Measurements from ENCODE around the gene RPTOR.

Gene RPTOR

DNA sequence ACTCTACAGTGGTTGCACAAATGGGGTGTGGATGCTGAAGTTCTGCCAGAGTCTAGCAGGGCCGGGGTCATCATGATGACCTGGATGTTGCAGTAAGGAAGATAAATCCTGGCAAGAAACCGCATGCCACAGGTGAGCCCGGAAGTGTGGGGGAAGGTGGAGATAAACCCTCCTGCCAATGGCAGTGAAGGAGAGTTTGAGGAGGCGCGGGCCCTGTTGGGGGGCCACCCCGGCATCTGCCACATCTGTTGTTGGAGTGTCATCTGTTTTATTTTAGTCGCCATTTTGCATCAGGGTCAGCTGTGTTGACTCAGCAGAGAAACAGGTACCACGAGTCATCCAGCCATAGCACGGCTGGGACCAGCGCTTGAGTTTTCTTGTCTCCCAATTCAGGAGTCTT lies 273.2 kb downstream of the RPTOR start:
- Histone ChIP-seq H4K8ac (ENCODE audit: low read depth, low read length) (no peak overlapping the region), H4K91ac (ENCODE audit: low read depth, low read length, poor library complexity) (no peak overlapping the region), H3K14ac (ENCODE audit: low read length) (no peak overlapping the region), H3K23ac (ENCODE audit: low read depth, low read length, poor library complexity) (peak overlapping the region; percentile 17), H2BK15ac (ENCODE audit: low read length) (no peak overlapping the region), H2BK12ac (ENCODE audit: low read length) (no peak overlapping the region), H3K4me3 (ENCODE audit: low read length in 2 of 2) (no peak overlapping the region), H3K27ac (replicated peaks; ENCODE audit: low read length) (no peak overlapping the region), H2AFZ (ENCODE audit: low read length) (no peak overlapping the region), H2AK5ac (ENCODE audit: low read depth, low read length) (no peak overlapping the region), H3K79me1 (ENCODE audit: low read depth, low read length) (no peaks in the 10 kb centered on the region), H2BK120ac (ENCODE audit: low read depth, low read length) (no peak overlapping the region), H3K4me1 (ENCODE audit: control insufficient read depth in 2 of 2, insufficient read depth in 1 of 2, low read depth in 1 of 2, low read length in 2 of 2) (peaks cover 5 to 7% of the 10 kb centered on the region in 2 donors), H3K4ac (ENCODE audit: low read length) (no peak overlapping the region), H3K9ac (ENCODE audit: low read depth, low read length, poor library complexity) (peak overlapping the region; percentile 13), H3K27me3 (ENCODE audit: control insufficient read depth in 3 of 3, insufficient read depth in 3 of 3, low read depth in 1 of 3, low read length in 3 of 3) (no peaks in the 10 kb centered on the region), H2BK5ac (ENCODE audit: low read length) (peak overlapping the region; percentile 29), H3K4me2 (ENCODE audit: insufficient read depth, low read length, poor library complexity, severe bottlenecking) (no peak overlapping the region), H3K36me3 (replicated peaks in 1 of 2; ENCODE audit: control insufficient read depth in 2 of 2, insufficient read depth in 2 of 2, low read length in 2 of 2) (peaks cover 6 to 8% of the 10 kb centered on the region in 2 donors), H3K18ac (ENCODE audit: low read length) (no peak overlapping the region), H3K9me3 (replicated peaks in 1 of 2; ENCODE audit: control insufficient read depth in 2 of 2, insufficient read depth in 1 of 2, low read depth in 1 of 2, low read length in 2 of 2) (peaks cover 0 to 2% of the 10 kb centered on the region in 2 donors)
- no CpG with 5 or more reads among the region's 10 CpGs for WGBS, 2 donors (ENCODE audit: extremely low coverage in 2 of 2, insufficient read length in 2 of 2, insufficient replicate concordance in 1 of 2)
- no peak for DNase-seq (ENCODE audit: low spot score)

DNA sequence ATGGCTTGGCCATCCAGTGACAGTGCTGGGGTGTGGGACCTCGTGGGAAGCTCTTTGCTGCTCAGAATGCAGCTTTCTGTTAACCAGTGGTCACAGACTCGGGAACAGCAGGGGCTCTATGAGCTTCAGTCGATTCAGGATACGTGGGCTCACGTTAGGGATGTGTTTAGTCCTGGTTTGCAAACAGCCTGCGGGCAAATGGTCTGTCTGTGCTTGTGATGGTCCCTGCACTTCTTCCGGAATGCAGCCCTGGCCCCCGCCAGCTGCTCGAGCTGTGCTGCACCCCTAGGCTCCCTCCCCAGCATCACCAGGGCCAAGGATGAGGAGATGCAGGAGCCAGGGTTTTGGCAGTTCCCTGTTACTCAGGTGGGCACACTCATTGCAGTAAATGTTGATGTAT lies 274.2 kb downstream of the RPTOR start:
- Histone ChIP-seq H3K18ac (ENCODE audit: low read length) (no peak overlapping the region), H3K9ac (ENCODE audit: low read depth, low read length, poor library complexity) (no peak overlapping the region), H3K27ac (replicated peaks; ENCODE audit: low read length) (no peak overlapping the region), H2BK15ac (ENCODE audit: low read length) (no peak overlapping the region), H4K91ac (ENCODE audit: low read depth, low read length, poor library complexity) (no peak overlapping the region), H3K9me3 (replicated peaks in 1 of 2; ENCODE audit: control insufficient read depth in 2 of 2, insufficient read depth in 1 of 2, low read depth in 1 of 2, low read length in 2 of 2) (peaks cover 0 to 2% of the 10 kb centered on the region in 2 donors), H3K79me1 (ENCODE audit: low read depth, low read length) (no peaks in the 10 kb centered on the region), H3K36me3 (replicated peaks in 1 of 2; ENCODE audit: control insufficient read depth in 2 of 2, insufficient read depth in 2 of 2, low read length in 2 of 2) (peaks cover 6 to 16% of the 10 kb centered on the region in 2 donors), H3K4me1 (ENCODE audit: control insufficient read depth in 2 of 2, insufficient read depth in 1 of 2, low read depth in 1 of 2, low read length in 2 of 2) (peaks cover 5 to 7% of the 10 kb centered on the region in 2 donors), H3K4me3 (ENCODE audit: low read length in 2 of 2) (no peak overlapping the region), H3K14ac (ENCODE audit: low read length) (no peak overlapping the region), H2BK12ac (ENCODE audit: low read length) (no peak overlapping the region), H2AFZ (ENCODE audit: low read length) (no peak overlapping the region), H3K27me3 (ENCODE audit: control insufficient read depth in 3 of 3, insufficient read depth in 3 of 3, low read depth in 1 of 3, low read length in 3 of 3) (no peaks in the 10 kb centered on the region), H2BK120ac (ENCODE audit: low read depth, low read length) (no peak overlapping the region), H3K4me2 (ENCODE audit: insufficient read depth, low read length, poor library complexity, severe bottlenecking) (no peak overlapping the region), H3K23ac (ENCODE audit: low read depth, low read length, poor library complexity) (no peak overlapping the region), H2BK5ac (ENCODE audit: low read length) (no peak overlapping the region), H3K4ac (ENCODE audit: low read length) (no peak overlapping the region), H4K8ac (ENCODE audit: low read depth, low read length) (no peak overlapping the region), H2AK5ac (ENCODE audit: low read depth, low read length) (no peak overlapping the region)
- no CpG with 5 or more reads among the region's 9 CpGs for WGBS, 2 donors (ENCODE audit: extremely low coverage in 2 of 2, insufficient read length in 2 of 2, insufficient replicate concordance in 1 of 2)
- DNase-seq (ENCODE audit: low spot score) = no peak

DNA sequence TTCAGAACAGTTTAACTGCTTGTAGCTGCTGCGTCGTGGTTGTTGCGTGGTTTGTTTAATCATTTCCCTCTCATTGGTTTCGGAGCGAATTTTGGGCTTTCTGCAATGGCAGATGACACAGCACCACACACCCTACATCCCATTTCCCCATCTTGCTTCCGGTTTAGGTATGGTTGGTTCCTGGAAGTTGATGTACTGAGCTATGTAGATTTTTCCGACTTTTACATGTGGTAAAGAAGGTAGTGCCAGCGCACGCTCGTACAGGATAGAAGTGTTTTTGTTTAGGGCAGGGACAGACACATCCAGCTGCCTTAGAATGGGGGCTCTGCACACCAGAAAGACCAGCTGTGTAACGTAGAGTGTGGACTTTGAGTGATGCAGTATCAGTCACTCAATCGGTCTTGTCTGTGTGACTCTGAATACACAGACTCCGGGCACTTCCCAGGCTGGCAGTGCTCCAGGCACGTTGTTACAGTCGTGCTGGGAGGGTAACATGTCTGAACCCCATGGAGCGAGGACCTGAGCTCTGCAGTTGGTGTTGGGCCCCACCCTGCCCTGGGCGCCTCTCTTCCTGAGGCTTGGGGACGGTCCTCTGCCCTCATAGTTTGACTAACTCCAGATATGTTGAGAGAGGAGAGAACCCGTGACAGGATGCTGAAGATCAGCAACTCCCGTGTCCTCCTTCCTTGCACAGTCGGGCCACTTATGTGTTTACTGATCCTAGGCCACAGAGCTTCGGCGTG lies 275.0 kb downstream of the RPTOR start:
- Histone ChIP-seq H3K4me3 (ENCODE audit: low read length in 2 of 2) (no peak overlapping the region), H2BK5ac (ENCODE audit: low read length) (peak overlapping the region; percentile 25), H4K8ac (ENCODE audit: low read depth, low read length) (no peak overlapping the region), H3K27ac (replicated peaks; ENCODE audit: low read length) (no peak overlapping the region), H3K14ac (ENCODE audit: low read length) (no peak overlapping the region), H2AK5ac (ENCODE audit: low read depth, low read length) (no peak overlapping the region), H3K4me2 (ENCODE audit: insufficient read depth, low read length, poor library complexity, severe bottlenecking) (no peak overlapping the region), H2AFZ (ENCODE audit: low read length) (no peak overlapping the region), H3K4me1 (ENCODE audit: control insufficient read depth in 2 of 2, insufficient read depth in 1 of 2, low read depth in 1 of 2, low read length in 2 of 2) (peaks cover 5 to 7% of the 10 kb centered on the region in 2 donors), H3K18ac (ENCODE audit: low read length) (peak overlapping the region; percentile 15), H3K27me3 (ENCODE audit: control insufficient read depth in 3 of 3, insufficient read depth in 3 of 3, low read depth in 1 of 3, low read length in 3 of 3) (no peaks in the 10 kb centered on the region), H3K4ac (ENCODE audit: low read length) (no peak overlapping the region), H3K23ac (ENCODE audit: low read depth, low read length, poor library complexity) (no peak overlapping the region), H2BK12ac (ENCODE audit: low read length) (no peak overlapping the region), H3K9me3 (replicated peaks in 1 of 2; ENCODE audit: control insufficient read depth in 2 of 2, insufficient read depth in 1 of 2, low read depth in 1 of 2, low read length in 2 of 2) (peaks cover 0 to 2% of the 10 kb centered on the region in 2 donors), H2BK120ac (ENCODE audit: low read depth, low read length) (no peak overlapping the region), H2BK15ac (ENCODE audit: low read length) (no peak overlapping the region), H3K9ac (ENCODE audit: low read depth, low read length, poor library complexity) (no peak overlapping the region), H3K36me3 (replicated peaks in 1 of 2; ENCODE audit: control insufficient read depth in 2 of 2, insufficient read depth in 2 of 2, low read length in 2 of 2) (peaks cover 6 to 18% of the 10 kb centered on the region in 2 donors), H4K91ac (ENCODE audit: low read depth, low read length, poor library complexity) (no peak overlapping the region), H3K79me1 (ENCODE audit: low read depth, low read length) (no peaks in the 10 kb centered on the region)
- DNase-seq (ENCODE audit: low spot score) = no peak
- WGBS, 2 donors (ENCODE audit: extremely low coverage in 2 of 2, insufficient read length in 2 of 2, insufficient replicate concordance in 1 of 2) = no CpG with 5 or more reads among the region's 23 CpGs

DNA sequence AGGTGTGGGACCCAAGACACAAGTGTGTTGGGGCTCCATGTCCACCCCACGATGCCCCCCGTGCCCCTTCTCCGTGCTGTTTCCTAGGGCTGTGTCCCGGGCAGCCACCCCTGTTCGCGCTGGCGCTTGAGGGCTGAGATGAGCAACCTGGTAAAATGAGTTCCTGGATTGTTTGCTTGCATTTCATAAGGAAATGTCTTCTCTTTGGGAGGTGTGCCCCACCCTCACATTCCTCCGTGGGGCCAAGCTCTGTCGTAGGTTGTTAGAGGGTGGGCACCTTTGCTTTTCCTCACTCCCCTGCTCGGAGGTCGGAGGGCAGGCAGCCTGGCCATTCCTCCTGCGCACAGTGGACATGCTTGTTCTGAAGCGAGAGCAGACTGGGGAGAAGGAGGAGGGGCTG lies 275.7 kb downstream of the RPTOR start:
- H2AFZ ChIP-seq (ENCODE audit: low read length) = no peak overlapping the region
- no peak overlapping the region for H2AK5ac ChIP-seq (ENCODE audit: low read depth, low read length)
- no peak overlapping the region for H4K91ac ChIP-seq (ENCODE audit: low read depth, low read length, poor library complexity)
- no peak overlapping the region for H3K27ac ChIP-seq (replicated peaks; ENCODE audit: low read length)
- H3K14ac ChIP-seq (ENCODE audit: low read length) = no peak overlapping the region
- no peak overlapping the region for H4K8ac ChIP-seq (ENCODE audit: low read depth, low read length)
- H3K9me3 ChIP-seq (replicated peaks in 1 of 2; ENCODE audit: control insufficient read depth in 2 of 2, insufficient read depth in 1 of 2, low read depth in 1 of 2, low read length in 2 of 2) = peaks cover 0 to 2% of the 10 kb centered on the region in 2 donors
- no peak overlapping the region for H3K4ac ChIP-seq (ENCODE audit: low read length)
- H3K36me3 ChIP-seq (replicated peaks in 1 of 2; ENCODE audit: control insufficient read depth in 2 of 2, insufficient read depth in 2 of 2, low read length in 2 of 2) = peaks cover 6 to 20% of the 10 kb centered on the region in 2 donors
- H3K18ac ChIP-seq (ENCODE audit: low read length) = peak overlapping the region; percentile 40
- no peaks in the 10 kb centered on the region for H3K27me3 ChIP-seq (ENCODE audit: control insufficient read depth in 3 of 3, insufficient read depth in 3 of 3, low read depth in 1 of 3, low read length in 3 of 3)
- no peak overlapping the region for H3K9ac ChIP-seq (ENCODE audit: low read depth, low read length, poor library complexity)
- no peak overlapping the region for H3K4me3 ChIP-seq (ENCODE audit: low read length in 2 of 2)
- no peak overlapping the region for H3K23ac ChIP-seq (ENCODE audit: low read depth, low read length, poor library complexity)
- no peak overlapping the region for H2BK15ac ChIP-seq (ENCODE audit: low read length)
- no peak overlapping the region for H2BK5ac ChIP-seq (ENCODE audit: low read length)
- H3K79me1 ChIP-seq (ENCODE audit: low read depth, low read length) = no peaks in the 10 kb centered on the region
- WGBS, 2 donors (ENCODE audit: extremely low coverage in 2 of 2, insufficient read length in 2 of 2, insufficient replicate concordance in 1 of 2) = no CpG with 5 or more reads among the region's 13 CpGs
- no peak overlapping the region for H3K4me2 ChIP-seq (ENCODE audit: insufficient read depth, low read length, poor library complexity, severe bottlenecking)
- no peak overlapping the region for H2BK12ac ChIP-seq (ENCODE audit: low read length)
- no peak for DNase-seq (ENCODE audit: low spot score)
- H3K4me1 ChIP-seq (ENCODE audit: control insufficient read depth in 2 of 2, insufficient read depth in 1 of 2, low read depth in 1 of 2, low read length in 2 of 2) = peaks cover 3 to 5% of the 10 kb centered on the region in 2 donors
- H2BK120ac ChIP-seq (ENCODE audit: low read depth, low read length) = no peak overlapping the region

All from neuronal stem cell (in vitro differentiated cells).